SK-N-MC (cell line): ENCODE results near the gene CCDC107.

Experiments used
- EZH2 ChIP-seq: fragments of 200-600 bp; sonication (generic); IDR thresholded peaks from one replicate; pipeline ENCODE4 v1.6.1; 2017; ENCODE audit warnings: antibody characterized with exemption
- POLR2AphosphoS5 ChIP-seq: IDR thresholded peaks from 2 replicates; pipeline ENCODE4 v1.6.1; 2012; ENCODE audit warnings: mild to moderate bottlenecking, low read depth, low read length, borderline replicate concordance

- TF ChIP-seq EZH2 (no peak), POLR2AphosphoS5 (no peak)
Measured at GRCh38 chr9:35609820-35610163, 48.3 kb upstream of the CCDC107 start.
